ACHN (cell line): Measurements from ENCODE around the gene METTL14.
A peak's percentile ranks its signal among the peaks of the same experiment; 100 is the strongest.

Experiments
- DNase-seq: peaks from one replicate; pipeline ENCODE4 v3.0.0-alpha.2; 2015
- in situ Hi-C: cut with HindIII; loops from 2 replicates; pipeline ENCODE4 v1.10.0; 2017; ENCODE audit warnings: low sequenced_read_pairs, low pct_ligation_motif_present, low pct_unique_long_range_greater_than_20kb

METTL14 gene

DNA sequence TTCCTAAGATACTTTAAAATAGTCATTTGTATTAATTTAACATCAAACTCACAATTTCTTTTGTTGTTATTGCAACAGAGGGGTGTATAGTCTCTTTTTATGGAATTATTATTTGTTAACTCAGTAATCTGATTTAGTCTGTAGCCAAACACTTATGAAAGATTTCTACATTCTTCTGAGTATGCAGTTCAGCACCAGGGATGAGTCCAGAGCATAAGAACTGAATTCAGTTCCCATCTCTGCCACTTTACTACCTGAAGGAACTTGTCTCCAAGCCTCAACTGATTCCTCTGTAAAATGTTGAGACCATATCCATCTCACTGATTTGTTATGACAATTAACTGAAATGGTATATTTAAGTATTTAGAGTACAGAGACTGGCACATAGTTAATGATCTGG, 45.5 kb downstream of the METTL14 start:
- in situ Hi-C loops: no loop called here
- no peak for DNase-seq

DNA sequence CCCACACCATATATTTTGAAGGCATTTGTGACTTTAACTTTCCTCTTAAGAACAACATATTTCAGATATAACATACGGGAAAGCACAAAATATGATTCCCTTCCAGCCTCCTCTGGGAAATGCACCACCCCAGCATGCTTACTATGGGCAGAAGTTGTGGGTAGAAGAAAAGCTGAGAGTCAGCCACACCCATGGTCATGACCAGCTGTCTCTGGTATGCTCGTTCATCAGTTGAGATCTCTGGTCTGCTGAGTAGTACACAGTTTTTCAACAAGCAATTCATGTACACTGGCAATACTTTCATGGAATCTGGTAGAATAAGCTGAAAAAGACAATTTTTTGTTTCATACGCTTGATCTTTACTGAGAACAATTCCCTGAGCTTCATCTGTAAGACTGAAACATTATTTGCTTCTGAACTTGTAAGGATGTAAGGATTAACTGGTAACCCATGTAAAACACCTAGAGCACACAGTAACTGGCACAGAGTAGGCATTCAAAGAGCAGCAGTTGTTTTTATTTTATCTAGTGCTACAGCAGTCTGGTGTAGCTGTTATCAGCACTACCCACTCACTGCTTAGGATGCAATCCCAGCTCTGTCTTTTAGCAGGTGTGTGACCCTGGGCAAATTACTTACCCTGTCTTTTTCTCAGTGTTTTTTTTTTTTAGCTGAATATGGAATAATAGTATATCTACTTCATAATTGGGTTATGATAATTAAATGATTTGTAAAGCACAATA, 47.6 kb downstream of the METTL14 start:
- in situ Hi-C loops: no loop called here
- DNase-seq: no peak

DNA sequence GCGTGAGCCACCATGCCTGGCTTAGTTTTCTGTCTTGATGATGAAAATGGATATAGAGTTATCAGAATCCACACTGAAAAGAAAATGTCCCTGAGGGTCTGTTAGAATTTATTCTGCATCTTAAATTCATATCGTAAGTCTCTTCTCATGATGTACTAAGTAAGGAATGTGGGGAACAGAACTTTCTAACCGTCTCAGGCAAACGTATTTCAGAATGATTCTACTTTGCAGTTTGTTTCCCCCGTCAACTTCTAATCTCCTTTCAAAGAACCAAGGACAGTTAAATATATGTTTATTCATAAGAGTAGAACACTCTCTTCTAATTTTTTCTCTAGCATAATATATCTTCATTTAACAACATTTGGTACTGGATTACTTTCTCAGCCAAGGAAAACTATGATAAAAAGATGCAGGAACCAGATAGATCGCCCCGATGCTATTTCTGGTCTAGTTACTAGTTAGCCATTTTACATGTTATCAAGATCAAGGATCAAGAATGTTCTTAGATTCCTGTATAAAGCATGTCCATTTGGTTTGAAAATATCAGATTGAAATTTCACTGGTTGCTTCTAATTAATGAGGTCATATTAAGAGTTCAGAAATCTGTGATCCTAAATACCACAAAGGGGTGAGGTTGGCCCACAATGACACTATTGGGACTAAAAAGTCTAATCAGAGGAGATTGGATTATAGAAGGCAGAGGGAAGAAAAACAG, 49.5 kb downstream of the METTL14 start:
- in situ Hi-C loops: no loop called here
- DNase-seq: no peak

DNA sequence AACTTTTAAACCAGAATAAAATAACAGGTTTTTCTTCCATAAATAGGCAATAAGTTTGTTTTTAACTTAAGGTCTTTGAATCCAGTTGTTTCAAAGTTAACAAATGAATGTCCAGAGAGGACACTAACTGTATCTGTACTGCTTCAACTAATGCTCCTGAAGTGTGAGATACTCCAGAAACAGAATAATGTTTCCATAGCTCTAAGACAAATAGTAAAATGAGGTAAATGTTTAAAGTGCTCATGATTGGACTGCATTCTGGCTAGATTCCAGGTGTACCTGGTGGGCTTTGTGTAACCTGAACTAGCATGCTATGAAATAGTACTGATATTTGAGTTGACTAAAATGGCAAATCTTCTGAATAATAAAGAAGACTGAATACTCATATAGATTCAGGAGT, 51.7 kb downstream of the METTL14 start:
- in situ Hi-C loops: no loop called here
- no peak for DNase-seq

DNA sequence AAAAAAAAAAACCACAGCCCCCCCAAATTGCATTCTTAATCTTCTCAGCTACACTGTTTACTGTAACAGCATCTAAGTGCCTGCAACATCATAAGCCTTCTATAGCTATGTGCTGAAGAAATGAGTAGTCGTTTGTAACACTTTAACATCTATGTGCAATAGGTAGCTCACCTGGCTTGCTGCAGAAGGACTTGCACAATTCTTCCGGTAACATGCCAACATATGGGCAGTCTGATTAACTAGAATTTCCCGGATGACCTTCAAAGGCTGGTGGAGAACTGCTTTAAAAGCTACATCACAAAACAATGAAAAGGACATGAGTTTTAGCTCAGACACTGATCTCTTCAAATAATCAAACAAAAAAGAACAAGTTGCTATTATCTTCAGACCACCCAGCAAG, 52.9 kb downstream of the METTL14 start:
- DNase-seq: no peak
- in situ Hi-C loops: no loop called here

DNA sequence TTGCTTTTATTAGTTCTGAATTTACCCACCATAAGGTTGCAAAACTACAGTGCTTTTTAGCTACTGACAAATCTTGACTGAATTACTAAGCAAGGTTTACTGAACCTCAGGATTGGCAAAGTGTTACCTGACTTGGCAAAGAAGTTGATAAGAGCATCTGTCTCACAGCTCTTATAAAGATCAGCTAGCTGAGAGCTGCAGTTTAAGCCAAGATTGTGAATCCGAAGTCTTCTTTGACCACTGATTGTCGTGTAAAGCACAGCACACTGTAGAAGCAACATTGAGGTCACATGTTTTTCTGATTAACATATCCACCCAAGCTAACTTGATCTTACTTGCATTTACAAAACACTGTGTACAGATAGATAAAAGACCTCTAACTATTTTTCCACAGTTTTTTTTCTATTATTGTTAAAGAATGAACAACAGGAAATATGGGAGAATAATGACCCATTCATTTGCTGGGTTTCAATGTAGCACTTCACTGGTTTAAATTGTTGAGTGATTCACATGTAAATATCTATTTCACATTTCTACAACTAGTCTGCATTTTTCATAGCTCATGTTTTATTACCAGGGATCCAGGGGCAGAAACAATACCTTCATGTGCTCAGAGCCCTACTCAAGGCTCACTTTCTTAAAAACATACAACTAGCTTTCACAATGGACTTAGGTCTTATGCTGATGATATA, 54.0 kb downstream of the METTL14 start:
- in situ Hi-C loops: no loop called here

DNA sequence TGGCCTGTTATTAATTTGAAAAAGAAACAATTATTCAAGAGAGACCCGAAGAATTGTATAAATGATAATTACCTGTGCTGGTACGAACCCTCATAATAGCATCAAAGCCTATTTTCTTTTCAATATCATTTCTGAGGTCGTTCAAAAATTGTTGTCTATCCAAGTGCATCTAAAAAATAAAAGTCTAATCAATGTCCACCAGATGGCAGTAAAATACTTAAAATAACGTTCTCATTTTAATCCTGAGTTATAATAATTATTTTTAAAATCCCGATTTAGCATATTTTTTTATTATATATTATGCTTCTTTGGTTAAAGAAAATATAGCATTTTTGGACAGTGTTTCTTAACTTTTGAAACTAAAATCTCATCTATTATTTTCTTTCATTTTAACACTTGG, 55.7 kb downstream of the METTL14 start:
- DNase-seq: peak; percentile 46
- in situ Hi-C loops: no loop called here

More for the DNA sequence above, 54.0 kb downstream of the METTL14 start:
- DNase-seq: no peak

DNA sequence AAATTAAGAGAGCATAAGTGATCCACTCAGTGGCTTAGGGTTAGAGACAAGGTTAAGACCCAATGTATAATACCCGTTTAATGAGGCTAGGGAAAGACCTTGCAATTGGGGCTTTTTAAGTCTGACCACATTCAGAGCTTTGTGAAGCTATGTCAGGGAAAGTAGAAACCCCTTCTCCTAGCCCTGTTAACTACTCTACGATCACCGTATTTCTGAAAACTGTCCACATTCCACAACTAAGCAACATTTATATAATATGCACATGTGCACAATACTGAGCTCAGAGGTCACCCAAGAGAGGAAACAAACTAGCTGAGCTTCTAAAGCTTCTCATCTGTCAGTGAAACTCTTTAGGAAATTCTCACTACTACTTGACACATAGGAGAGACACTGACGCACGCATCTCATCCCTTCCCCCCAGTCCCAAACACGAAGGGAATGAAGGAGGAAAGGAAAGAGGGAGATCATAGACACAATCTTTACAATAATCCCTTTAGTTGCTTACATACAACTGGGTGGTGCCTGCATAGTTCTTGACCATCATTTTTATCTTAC, 56.2 kb downstream of the METTL14 start:
- in situ Hi-C loops: no loop called here
- no peak for DNase-seq

DNA sequence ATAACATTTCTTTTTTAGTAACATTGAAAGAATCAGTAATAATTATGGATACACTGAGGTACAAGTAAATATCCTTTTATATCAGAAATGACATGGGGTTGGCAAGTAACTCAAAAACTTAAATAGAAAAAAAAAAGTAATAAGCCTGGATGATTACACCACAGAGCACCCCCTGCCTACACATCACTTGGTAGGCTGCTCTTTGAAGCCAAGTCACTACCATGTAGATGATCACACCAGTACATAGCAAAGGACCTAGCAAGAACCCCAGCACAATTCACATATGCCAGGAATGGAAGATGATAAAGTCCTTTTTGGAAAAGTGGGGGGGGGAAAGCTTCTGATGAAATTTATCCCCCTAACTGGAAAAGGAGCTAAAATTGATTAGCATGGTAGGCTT, 56.9 kb downstream of the METTL14 start:
- in situ Hi-C loops: no loop called here
- DNase-seq: no peak

DNA sequence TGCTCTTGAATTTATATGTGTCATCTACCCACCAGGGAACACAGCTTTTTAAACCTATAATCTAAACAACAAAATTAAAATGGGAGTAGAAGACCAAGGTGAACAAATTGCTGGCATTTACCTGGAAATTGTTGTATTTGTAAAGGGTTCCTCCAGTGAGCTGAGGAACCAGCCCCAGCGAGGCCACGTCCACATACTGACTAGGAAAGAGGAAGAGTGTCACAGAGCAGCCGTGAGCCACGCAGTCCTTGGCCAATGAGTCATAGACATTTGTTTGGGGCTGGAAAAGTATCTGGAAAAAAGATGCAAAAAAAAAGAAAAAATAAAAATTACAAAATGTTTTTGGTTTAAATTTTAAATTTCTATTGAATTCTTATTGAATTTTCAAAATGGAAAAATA, 58.7 kb downstream of the METTL14 start:
- in situ Hi-C loops: no loop called here
- DNase-seq: no peak

DNA sequence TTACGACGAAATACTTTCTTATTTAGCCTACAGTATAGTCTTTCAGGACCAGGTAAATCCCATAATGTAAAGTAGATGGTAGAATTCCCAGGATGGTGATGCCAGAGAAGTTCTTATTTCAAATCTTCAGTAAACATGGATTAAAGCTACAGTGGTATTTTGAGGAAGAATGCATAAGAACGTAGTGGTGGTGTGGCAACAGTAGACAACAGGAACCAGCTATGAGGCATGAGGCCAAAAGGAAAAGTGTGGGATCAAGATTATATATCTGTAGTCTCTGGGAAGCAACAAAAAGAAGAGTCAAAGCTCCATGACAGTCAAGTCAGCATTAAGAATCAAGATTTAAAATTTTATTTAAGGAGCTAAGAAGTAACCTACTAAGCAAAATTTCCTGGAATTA, 60.2 kb downstream of the METTL14 start:
- in situ Hi-C loops: no loop called here

DNA sequence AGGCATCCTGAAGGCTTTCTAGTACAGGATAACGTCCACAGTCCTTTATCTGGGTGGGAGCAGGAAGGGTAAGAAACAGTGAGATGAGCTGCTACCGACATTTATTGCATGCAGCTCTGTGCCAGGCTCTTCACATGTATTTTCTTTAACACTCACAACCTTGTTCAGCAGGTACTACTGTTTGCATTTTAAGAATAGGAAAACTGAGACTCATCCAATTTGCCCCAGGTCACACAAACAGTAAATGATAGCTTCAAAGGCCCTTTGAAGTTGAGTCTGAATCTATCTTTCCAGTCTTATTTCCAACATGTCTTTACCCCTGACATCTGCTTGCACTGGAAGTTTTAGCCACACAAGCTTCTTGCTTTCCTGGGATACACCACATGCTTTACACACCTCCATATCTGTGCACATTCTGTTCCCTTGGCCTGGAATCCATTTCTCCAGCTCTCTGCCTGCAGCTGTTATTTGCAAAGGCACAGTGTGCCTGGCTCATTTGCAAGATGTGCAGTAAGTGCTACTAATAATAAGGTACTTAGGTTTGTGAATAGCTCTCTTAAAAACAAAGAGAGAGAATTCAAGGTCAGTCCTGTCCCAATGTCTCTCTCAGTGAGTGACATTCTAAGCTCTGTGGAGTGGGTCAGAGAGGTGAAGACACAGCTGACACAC, 61.2 kb downstream of the METTL14 start:
- DNase-seq: no peak

More for the DNA sequence above, 60.2 kb downstream of the METTL14 start:
- DNase-seq: no peak

DNA sequence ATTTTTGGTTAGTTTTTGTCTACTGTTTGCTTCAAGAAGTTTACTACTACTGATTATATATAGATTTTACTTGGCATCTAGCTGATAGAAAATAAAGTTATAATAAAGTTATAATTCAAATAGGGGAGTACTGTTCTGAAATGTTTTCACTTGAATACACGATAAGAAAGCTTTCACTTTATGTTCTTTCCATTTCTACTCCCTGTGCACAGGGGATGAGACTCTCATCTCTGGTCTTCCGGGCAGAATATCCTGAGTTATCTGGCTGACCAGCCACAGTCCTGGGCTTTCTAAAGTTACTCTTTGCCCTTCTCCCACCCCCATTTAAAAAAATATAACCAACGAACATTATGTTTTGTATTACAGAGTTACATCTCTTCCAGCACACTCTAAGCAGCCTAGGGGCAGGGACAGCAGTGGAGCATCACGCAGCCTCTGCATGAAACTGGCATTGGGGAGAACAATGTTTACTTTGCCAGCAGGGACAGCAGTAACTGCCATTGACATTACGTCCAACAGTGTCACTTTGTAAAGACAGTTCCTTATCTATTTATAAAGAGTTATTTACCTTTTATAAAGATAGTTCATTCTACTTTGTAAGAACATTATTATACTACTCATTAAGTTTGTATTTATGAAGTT, 64.3 kb downstream of the METTL14 start:
- in situ Hi-C loops: no loop called here
- DNase-seq: no peak

More for the DNA sequence above, 61.2 kb downstream of the METTL14 start:
- in situ Hi-C loops: no loop called here

DNA sequence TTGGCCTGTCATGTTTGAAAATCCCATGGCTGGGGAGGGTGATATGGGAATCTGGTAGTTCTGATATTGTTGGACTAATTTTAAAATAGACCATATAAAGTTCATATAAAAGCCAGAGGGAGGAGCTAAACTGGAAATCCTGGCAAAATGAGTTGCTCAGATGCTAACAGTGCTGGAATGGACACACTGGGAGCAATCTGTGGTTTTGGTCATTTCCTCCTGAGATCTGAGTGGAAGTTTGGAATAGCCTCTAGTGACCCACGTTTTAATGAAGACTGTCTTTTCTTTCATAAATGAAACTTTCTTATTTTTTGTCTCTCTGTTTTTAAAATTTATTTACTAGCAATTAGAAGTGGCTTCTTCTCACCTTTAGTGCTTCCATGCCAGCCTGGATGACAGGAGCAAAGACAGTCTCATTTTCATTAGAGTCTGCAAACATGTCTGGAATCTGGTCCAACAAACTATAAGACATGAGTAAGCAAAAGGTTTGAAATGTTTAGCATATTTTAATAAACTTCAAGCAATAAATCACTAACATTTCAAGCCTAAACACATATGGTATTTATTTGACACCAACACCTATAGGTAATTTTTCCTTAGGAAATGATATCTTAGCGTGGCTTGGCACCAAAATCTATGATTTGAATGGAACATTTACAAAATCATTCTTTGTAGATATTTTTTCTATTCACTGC, 66.6 kb downstream of the METTL14 start:
- DNase-seq: no peak
- in situ Hi-C loops: no loop called here

DNA sequence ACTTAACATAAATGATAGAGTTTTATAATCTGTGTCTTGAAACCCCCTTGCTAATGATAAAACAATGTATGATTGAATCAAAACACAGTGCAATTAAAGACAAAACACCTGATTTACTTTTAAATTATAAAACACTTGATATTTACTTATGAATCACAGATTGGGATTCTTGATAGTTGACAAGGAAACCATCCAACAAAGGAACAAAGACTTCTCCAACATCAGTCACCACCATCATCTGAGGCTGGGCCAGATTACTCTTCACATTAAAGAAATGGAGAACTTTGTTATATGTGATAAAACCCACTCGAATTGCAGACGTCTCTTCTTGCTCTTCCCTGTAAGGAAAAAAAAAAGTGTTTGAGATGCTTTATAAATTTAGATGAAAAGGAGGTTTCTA, 67.4 kb downstream of the METTL14 start:
- no peak for DNase-seq
- in situ Hi-C loops: no loop called here

DNA sequence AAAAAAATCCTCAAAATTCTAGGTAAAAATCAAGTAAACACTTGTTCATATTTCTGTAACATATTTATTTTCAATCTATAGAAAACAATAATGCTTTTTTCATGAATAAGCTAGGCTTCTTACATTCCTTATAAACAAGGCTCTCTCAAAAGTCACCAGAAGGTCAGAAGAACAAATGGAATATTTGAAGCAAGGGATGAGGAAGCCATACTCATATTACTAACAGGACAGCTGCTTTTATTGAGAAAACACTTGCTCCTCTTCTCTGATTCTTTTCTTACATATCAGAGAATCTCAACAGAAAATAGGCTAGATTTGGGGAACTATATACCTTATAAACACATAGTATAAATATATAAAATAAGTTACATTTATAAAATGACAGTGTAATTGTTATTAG, 67.9 kb downstream of the METTL14 start:
- in situ Hi-C loops: no loop called here
- no peak for DNase-seq

DNA sequence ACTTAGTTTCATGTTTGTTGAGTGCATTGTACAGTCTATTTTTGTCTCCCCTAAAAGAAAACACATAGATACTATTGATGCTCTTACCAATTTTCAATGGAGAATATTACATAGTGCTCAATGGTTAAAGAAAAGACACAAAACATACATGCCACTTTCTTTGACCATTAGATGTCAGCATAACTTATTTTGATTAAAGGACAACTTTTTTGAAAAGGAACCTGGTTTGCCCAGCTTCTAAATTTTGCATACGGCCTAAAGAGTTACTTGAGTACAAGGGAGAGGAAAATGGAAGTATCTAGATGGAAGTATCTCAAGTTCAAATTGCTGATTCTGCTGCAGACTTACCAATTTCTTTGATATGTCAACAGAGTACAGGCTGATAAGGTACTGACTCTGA, 68.5 kb downstream of the METTL14 start:
- DNase-seq: no peak
- in situ Hi-C loops: no loop called here

DNA sequence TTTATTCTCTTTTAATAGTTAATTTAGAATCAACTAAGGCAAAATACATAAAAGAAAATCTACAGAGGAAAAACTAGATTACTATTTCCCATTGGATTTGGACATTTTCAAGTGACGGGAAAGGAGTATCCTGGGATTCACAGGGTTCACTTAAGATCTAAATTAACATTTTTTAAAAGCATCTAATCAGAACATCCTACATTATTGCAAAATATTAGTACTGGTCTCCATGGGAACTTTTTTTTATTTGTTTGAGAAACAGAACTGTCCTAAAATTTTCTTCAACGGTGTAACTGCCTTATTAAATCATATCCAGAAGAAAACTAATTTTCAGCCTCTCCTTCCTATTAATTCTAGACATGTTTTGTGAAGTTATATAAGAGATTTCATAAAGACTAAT, 69.7 kb downstream of the METTL14 start:
- in situ Hi-C loops: no loop called here
- no peak for DNase-seq
